ENCODE data around the gene OGFR.

Gene OGFR

GRCh38 chr20:62797671-62798532 lies 6.7 kb upstream of the OGFR start:
- no peak for TF ChIP-seq CTCF (IDR thresholded peaks at IDR 0.05; ENCODE audit: control insufficient read depth, insufficient read depth, low read depth, low read length, missing control alignments)
- H3K4me3 ChIP-seq (ENCODE audit: control insufficient read depth, low read depth, low read length): no peak overlapping the region; the same call in 1 of the 2 replicates
- no peak for DNase-seq (ENCODE audit: low read depth)

GRCh38 chr20:62799036-62799435 lies 5.6 kb upstream of the OGFR start:
- no peak for TF ChIP-seq CTCF (IDR thresholded peaks at IDR 0.05; ENCODE audit: control insufficient read depth, insufficient read depth, low read depth, low read length, missing control alignments)
- H3K4me3 ChIP-seq (ENCODE audit: control insufficient read depth, low read depth, low read length): no peak overlapping the region
- no peak for DNase-seq (ENCODE audit: low read depth)

GRCh38 chr20:62799459-62799858 lies 5.2 kb upstream of the OGFR start:
- TF ChIP-seq CTCF (IDR thresholded peaks at IDR 0.05; ENCODE audit: control insufficient read depth, insufficient read depth, low read depth, low read length, missing control alignments): no peak
- H3K4me3 ChIP-seq (ENCODE audit: control insufficient read depth, low read depth, low read length): no peak overlapping the region
- DNase-seq (ENCODE audit: low read depth): no peak

- H3K4me3 ChIP-seq (ENCODE audit: control insufficient read depth, low read depth, low read length): no peak overlapping the region
- no peak for TF ChIP-seq CTCF (IDR thresholded peaks at IDR 0.05; ENCODE audit: control insufficient read depth, insufficient read depth, low read depth, low read length, missing control alignments)
- DNase-seq (ENCODE audit: low read depth): no peak
These were observed 4.8 kb upstream of the OGFR start for GRCh38 chr20:62799873-62800272.

- no peak overlapping the region for H3K4me3 ChIP-seq (ENCODE audit: control insufficient read depth, low read depth, low read length)
- no peak for TF ChIP-seq CTCF (IDR thresholded peaks at IDR 0.05; ENCODE audit: control insufficient read depth, insufficient read depth, low read depth, low read length, missing control alignments)
- no peak for DNase-seq (ENCODE audit: low read depth)
These were observed 4.0 kb upstream of the OGFR start for GRCh38 chr20:62800314-62801259.

- TF ChIP-seq CTCF (IDR thresholded peaks at IDR 0.05; ENCODE audit: control insufficient read depth, insufficient read depth, low read depth, low read length, missing control alignments): no peak
- no peak for DNase-seq (ENCODE audit: low read depth)
- no peak overlapping the region for H3K4me3 ChIP-seq (ENCODE audit: control insufficient read depth, low read depth, low read length)
These were observed 3.2 kb upstream of the OGFR start for GRCh38 chr20:62801284-62802010.

Data from AG09309 (cell line).